Ascending aorta (tissue), 2 donors: Measurements from ENCODE around the gene MYBBP1A. TPM values are rescaled to one million over a fixed set of nuclear protein-coding genes. Genes with fewer than 3 reads are reported as not detected.

Experiments
- DNase-seq, 2 donors: peaks; one replicate each; pipeline ENCODE4 v3.0.0-alpha.2; 2019; ENCODE audit warnings: low spot score in 2 of 2
- H3K27ac ChIP-seq, 2 donors: fragments of 200-600 bp; sonication (generic); one replicate each; pipeline ENCODE4 v1.5.1; 2016 to 2017; ENCODE audit warnings: mild to moderate bottlenecking in 1 of 2
- H3K27me3 ChIP-seq: fragments of 200-600 bp; sonication (generic); one replicate; pipeline ENCODE4 v1.5.1; 2017
- H3K36me3 ChIP-seq, 2 donors: fragments of 200-600 bp; sonication (generic); one replicate each; pipeline ENCODE4 v1.5.1; 2016
- H3K4me1 ChIP-seq, 2 donors: fragments of 200-600 bp; sonication (generic); one replicate each; pipeline ENCODE4 v1.5.1; 2016 to 2017; ENCODE audit warnings: mild to moderate bottlenecking in 1 of 2
- H3K4me3 ChIP-seq, 2 donors: fragments of 200-600 bp; sonication (generic); one replicate each; pipeline ENCODE4 v1.5.1; 2016 to 2017; ENCODE audit warnings: mild to moderate bottlenecking in 1 of 2
- H3K9me3 ChIP-seq, 2 donors: fragments of 200-600 bp; sonication (generic); one replicate each; pipeline ENCODE4 v1.5.1; 2016
- intact Hi-C: fragments of 100-400 bp; cut with DNase I; formaldehyde crosslinking; loops from one replicate; pipeline ENCODE4 v1.15.1; 2023
- total RNA-seq: library from RNA; depleted of rRNA; stranded (reverse); fragments of >200 nt; gene quantifications from one replicate; pipeline ENCODE4 v1.1.0, GENCODE V29; 2016
- TF ChIP-seq, protein P1 (sequence below), 3 experiments: fragments of 200-600 bp in 2 of 3; fragments of 450-650 bp in 1 of 3; sonication (generic) in 2 of 3; IDR thresholded peaks; one replicate each; pipeline ENCODE4 v1.5.1; 2016 to 2019; ENCODE audit warnings: antibody characterized with exemption in 3 of 3, mild to moderate bottlenecking in 1 of 3, moderate library complexity in 1 of 3

MYBBP1A gene
- total RNA-seq, 1 donor from 2014 or later, result 94.5 TPM

DNA sequence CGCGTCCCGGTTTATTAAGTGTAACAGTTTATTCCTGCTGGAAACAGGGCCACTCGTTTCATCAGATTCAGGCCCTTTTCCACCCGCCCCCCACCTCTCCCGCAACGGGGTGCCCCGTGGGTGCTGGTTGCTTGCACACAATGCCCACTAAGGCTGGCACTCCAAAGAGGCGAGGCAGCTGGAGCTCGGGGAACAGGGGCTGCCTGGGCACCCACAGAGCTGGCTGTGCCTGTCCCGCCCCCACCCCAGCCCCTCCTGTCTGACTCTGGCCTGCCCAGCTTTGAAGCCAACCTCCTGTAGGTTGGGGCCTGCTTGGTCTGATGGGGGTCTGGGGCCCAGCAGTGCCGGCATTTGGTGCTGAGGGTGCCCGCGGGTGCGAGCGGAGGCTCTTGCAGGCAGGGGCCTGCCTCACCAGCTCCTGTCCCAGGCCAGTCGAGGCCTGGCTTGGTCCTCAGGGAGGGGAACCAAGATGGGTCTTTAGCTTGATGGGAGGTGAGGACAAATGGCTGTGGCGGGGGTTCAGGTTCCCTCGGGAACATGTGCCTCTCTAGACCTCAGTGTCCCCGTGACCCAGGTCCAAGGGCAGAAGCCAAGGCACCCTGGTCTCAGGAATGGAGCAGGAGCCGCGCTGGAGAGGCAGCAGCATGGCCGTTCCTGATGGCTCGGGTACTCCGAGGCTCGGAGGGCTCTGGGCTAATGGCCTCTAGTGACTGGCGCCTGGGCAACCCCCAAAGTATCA lies 20.1 kb downstream of the MYBBP1A start:
- H3K9me3 ChIP-seq, result no peaks in the 10 kb centered on the region
- DNase-seq, result no peak
- peaks cover 4 to 20% of the 10 kb centered on the region in 2 donors for H3K4me1 ChIP-seq
- intact Hi-C loops, result no loop called here
- H3K36me3 ChIP-seq, result peaks cover 16 to 18% of the 10 kb centered on the region in 2 donors
- H3K27ac ChIP-seq, result peak overlapping the region in 1 of 2 donors; percentile 49
- no peaks in the 10 kb centered on the region for H3K27me3 ChIP-seq
- TF ChIP-seq, protein P1, sequence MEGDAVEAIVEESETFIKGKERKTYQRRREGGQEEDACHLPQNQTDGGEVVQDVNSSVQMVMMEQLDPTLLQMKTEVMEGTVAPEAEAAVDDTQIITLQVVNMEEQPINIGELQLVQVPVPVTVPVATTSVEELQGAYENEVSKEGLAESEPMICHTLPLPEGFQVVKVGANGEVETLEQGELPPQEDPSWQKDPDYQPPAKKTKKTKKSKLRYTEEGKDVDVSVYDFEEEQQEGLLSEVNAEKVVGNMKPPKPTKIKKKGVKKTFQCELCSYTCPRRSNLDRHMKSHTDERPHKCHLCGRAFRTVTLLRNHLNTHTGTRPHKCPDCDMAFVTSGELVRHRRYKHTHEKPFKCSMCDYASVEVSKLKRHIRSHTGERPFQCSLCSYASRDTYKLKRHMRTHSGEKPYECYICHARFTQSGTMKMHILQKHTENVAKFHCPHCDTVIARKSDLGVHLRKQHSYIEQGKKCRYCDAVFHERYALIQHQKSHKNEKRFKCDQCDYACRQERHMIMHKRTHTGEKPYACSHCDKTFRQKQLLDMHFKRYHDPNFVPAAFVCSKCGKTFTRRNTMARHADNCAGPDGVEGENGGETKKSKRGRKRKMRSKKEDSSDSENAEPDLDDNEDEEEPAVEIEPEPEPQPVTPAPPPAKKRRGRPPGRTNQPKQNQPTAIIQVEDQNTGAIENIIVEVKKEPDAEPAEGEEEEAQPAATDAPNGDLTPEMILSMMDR (IDR thresholded peaks at IDR 0.05), result no peak
- no peak overlapping the region for H3K4me3 ChIP-seq

DNA sequence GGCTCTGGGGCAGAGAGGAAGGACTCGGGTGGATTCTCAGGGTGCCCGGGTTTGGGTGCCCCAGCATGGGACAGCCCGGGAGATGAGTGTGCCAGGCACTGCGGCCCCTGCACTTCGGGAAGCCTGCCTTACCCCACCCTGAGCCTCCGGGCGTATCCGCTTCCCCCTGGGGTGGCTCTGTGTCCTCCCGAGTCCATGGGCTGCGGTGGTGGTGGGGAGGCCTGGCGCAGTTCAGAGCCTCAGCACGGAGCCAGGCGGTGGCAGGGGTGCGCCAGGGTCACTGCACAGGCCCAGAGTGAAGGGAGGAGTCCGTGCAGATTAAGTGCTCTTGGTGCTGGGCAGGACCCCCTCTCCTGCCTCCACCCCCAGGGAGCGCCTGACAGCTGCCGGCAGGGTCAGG lies 20.7 kb downstream of the MYBBP1A start:
- Histone ChIP-seq H3K4me1 (peaks cover 4 to 20% of the 10 kb centered on the region in 2 donors), H3K4me3 (no peak overlapping the region), H3K27ac (peak overlapping the region in 1 of 2 donors; percentile 49), H3K36me3 (peaks cover 10 to 13% of the 10 kb centered on the region in 2 donors), H3K9me3 (no peaks in the 10 kb centered on the region), H3K27me3 (no peaks in the 10 kb centered on the region)
- intact Hi-C loops, result no loop called here
- no peak for DNase-seq
- TF ChIP-seq, protein P1 (IDR thresholded peaks at IDR 0.05), result no peak

DNA sequence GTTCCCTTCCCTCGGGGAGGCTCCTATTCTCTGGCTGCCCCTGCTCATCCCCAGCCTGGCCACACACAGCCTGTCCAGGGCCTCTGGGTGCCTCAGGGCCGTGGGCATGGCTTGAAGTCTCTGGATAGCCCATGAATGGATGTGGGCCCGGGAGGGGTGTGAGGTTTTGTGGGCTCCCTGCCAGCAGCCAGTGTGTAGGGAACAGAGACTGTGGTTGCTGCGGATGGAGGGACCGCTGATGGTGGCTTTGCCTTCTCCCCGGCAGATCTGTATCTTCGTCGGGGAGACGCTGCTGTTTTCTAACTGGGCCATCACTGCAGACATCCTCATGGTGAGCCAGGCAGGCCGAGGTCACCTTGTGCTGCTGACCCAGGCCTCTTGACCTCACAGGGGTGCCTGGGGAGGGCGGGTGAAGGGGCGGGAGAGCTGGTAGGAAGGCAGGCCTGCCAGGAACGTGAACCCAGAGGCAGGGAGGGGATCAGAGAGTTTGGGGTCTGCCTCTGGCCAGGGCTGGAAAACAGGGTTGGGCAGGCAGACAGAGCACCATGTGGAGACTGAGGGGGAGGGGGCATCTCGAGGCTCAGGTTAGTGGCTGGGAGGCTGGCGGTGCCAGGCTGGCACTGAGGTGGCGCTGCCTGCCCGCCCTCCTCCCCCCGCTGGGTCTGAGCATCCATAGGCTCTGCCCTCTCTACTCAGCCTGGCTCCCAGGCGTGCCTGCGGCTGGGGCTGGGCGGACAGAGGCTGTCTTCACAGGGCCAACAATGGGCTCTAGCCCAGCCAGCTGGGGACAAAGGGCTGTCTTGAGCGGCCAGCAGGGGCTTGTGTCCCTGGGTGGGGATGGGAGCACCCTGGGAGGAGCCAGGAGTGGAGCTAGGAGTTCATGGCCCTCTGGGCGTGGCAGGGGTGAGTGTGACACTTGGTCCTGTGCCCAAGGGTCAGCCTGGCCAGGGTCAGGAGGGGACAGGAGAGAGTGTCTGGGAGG lies 21.4 kb downstream of the MYBBP1A start:
- Histone ChIP-seq H3K4me1 (peaks cover 4 to 20% of the 10 kb centered on the region in 2 donors), H3K27ac (peak overlapping the region in 1 of 2 donors; percentile 49), H3K36me3 (peaks cover 5 to 6% of the 10 kb centered on the region in 2 donors), H3K27me3 (no peaks in the 10 kb centered on the region), H3K9me3 (no peaks in the 10 kb centered on the region), H3K4me3 (no peak overlapping the region)
- no peak for DNase-seq
- intact Hi-C loops, result no loop called here
- TF ChIP-seq, protein P1 (IDR thresholded peaks at IDR 0.05), result no peak

DNA sequence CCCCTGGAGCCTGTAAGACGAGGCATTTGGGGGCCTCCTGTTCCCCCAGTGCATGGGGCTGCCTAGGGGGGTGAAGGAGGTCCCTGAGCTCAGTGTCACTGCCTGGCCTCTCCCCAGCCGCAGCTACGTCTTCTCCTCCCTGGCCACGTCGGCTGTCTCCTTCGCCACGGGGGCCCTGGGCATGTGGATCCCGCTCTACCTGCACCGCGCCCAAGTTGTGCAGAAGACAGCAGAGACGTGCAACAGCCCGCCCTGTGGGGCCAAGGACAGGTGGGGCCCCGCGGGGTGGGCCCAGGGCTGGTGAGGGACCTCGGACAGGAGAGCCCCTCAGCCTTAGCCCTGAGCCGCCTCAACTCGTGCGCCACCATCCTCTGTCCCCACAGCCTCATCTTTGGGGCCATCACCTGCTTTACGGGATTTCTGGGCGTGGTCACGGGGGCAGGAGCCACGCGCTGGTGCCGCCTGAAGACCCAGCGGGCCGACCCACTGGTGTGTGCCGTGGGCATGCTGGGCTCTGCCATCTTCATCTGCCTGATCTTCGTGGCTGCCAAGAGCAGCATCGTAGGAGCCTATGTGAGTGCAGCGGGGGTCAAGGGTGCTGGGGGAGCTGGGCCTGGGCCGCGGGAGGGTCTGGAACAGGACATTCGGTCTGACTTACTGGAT lies 22.2 kb downstream of the MYBBP1A start:
- no peak for DNase-seq
- peaks cover 4 to 20% of the 10 kb centered on the region in 2 donors for H3K4me1 ChIP-seq
- no peaks in the 10 kb centered on the region for H3K9me3 ChIP-seq
- TF ChIP-seq, protein P1 (IDR thresholded peaks at IDR 0.05), result no peak
- intact Hi-C loops, result no loop called here
- no peak overlapping the region for H3K27ac ChIP-seq
- H3K4me3 ChIP-seq, result no peak overlapping the region
- H3K36me3 ChIP-seq, result no peaks in the 10 kb centered on the region
- H3K27me3 ChIP-seq, result no peaks in the 10 kb centered on the region

DNA sequence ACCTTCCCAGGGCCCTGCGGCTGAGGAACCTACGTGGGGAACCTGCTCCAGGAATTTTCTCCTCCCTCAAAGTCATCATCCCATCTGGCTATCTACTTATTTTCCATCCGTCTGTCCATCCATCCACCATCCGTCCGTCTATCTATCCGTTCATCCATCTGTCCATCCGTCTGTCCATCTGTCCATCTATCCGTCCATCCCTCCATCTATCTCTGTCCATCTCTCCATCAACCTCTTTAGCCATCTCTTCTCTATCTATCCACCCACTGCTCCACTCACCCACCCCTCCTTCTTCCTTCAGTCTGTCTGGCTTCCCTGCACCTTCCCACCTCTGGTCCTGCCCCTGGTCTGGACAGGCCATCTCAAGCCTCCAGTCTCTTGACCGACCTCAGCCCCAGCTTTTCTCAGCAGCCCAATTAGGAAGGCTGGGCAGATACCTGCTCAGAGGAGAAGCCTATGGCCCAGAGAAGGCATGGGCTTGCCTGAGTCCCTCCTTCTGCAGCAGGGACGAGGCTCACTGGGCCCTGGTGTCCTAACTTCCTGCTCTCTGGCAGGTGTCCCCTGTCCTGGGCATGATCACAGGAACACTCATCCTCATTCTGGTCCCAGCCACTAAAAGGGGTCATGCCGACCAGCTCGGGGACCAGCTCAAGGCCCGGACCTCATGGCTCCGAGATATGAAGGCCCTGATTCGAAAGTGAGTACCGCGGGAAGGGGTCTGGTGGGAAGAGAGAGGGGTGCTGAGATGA lies 23.0 kb downstream of the MYBBP1A start:
- Histone ChIP-seq H3K9me3 (no peaks in the 10 kb centered on the region), H3K4me3 (no peak overlapping the region), H3K27ac (no peak overlapping the region), H3K36me3 (no peaks in the 10 kb centered on the region), H3K27me3 (no peaks in the 10 kb centered on the region), H3K4me1 (peaks cover 3 to 16% of the 10 kb centered on the region in 2 donors)
- TF ChIP-seq, protein P1 (IDR thresholded peaks at IDR 0.05), result no peak
- DNase-seq, result no peak
- intact Hi-C loops, result no loop called here
